ENCODE results near the gene NKAPD1. TPM values are rescaled to one million over a fixed set of nuclear protein-coding genes. Genes with fewer than 3 reads are reported as not detected.

The NKAPD1 gene
- total and polyA plus RNA-seq, 10 of the 15 experiments (the other 5 are each of a cell fraction or from before 2014, with no cell fraction given), result 9.6 to 43.3 (median 19.2) TPM

DNA sequence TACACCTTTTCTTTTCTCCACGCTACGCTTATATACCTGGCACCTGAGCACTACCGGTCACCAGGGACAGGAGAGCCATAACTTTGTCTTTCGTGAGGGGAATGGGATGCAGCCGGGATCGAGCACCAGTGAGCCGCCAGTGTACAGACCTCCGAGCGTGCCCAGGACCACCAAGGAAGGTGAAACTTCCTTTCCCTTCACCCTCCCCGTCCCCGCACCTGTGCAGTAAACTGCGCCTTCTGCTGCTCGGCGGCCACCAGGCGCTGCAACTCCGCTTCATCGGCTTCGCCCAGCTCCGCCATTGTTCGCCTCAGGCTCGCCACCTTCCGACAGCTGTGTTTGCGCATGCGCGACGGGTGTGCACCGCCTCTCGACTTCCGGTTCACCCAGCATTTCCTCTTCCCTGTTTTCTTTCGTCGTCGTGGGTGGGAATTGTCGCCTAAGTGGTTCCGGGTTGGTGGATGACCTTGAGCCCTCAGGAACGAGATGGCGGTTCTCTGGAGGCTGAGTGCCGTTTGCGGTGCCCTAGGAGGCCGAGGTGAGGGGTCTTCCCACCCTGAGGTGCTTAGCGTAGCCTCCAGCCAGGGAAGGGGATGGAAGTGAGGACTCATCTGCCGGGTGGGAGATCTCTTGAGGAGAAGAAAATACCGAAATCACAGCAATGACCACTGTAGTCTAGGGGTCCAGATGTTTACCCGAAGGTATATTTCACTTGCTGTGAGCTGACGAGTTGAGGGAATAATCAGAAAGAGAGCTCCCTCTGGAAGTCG lies 12.5 kb downstream of the NKAPD1 start, which contains the start of the genes SDHD and TIMM8B (continued):
- TF ChIP-seq, protein P1, sequence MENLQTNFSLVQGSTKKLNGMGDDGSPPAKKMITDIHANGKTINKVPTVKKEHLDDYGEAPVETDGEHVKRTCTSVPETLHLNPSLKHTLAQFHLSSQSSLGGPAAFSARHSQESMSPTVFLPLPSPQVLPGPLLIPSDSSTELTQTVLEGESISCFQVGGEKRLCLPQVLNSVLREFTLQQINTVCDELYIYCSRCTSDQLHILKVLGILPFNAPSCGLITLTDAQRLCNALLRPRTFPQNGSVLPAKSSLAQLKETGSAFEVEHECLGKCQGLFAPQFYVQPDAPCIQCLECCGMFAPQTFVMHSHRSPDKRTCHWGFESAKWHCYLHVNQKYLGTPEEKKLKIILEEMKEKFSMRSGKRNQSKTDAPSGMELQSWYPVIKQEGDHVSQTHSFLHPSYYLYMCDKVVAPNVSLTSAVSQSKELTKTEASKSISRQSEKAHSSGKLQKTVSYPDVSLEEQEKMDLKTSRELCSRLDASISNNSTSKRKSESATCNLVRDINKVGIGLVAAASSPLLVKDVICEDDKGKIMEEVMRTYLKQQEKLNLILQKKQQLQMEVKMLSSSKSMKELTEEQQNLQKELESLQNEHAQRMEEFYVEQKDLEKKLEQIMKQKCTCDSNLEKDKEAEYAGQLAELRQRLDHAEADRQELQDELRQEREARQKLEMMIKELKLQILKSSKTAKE (IDR thresholded peaks at IDR 0.05; ENCODE audit: low read depth, poor library complexity, severe bottlenecking), result peak; percentile 26
- TF ChIP-seq NR2C2 (IDR thresholded peaks at IDR 0.05; ENCODE audit: borderline replicate concordance, control insufficient read depth, insufficient read length, low read depth) (peak; percentile 95), MYC (IDR thresholded peaks at IDR 0.05; ENCODE audit: insufficient read depth, insufficient read length, insufficient replicate concordance, low read length, severe bottlenecking) (no peak), ZNF217 (IDR thresholded peaks at IDR 0.05) (no peak), TCF3 (IDR thresholded peaks at IDR 0.05; ENCODE audit: borderline replicate concordance, insufficient read depth, low read depth, low read length) (no peak), EGR1 (IDR thresholded peaks at IDR 0.05; ENCODE audit: borderline replicate concordance in 1 of 2, low read depth in 2 of 2, low read length in 2 of 2) (peak in 1 of 2 experiments; percentile 79; a peak in 2 of 3 replicates), SIN3A (IDR thresholded peaks at IDR 0.05; ENCODE audit: low read depth, low read length) (no peak; the same call in 1 of the 2 replicates), RUNX3 (IDR thresholded peaks at IDR 0.05; ENCODE audit: low read length) (peak; percentile 71), EED (IDR thresholded peaks at IDR 0.05; ENCODE audit: low read depth) (peak; percentile 58), CBX5 (IDR thresholded peaks at IDR 0.05; ENCODE audit: low read depth) (no peak), EP300 (IDR thresholded peaks at IDR 0.05; ENCODE audit: borderline replicate concordance in 1 of 2, control insufficient read depth in 1 of 2, low read depth in 2 of 2, low read length in 2 of 2) (no peak), JUND (IDR thresholded peaks at IDR 0.05; ENCODE audit: low read depth, low read length) (no peak), ATF7 (IDR thresholded peaks at IDR 0.05; ENCODE audit: low read depth) (peak; percentile 45), FOXK2 (IDR thresholded peaks at IDR 0.05) (peak; percentile 91)
- TF ChIP-seq, protein P2, sequence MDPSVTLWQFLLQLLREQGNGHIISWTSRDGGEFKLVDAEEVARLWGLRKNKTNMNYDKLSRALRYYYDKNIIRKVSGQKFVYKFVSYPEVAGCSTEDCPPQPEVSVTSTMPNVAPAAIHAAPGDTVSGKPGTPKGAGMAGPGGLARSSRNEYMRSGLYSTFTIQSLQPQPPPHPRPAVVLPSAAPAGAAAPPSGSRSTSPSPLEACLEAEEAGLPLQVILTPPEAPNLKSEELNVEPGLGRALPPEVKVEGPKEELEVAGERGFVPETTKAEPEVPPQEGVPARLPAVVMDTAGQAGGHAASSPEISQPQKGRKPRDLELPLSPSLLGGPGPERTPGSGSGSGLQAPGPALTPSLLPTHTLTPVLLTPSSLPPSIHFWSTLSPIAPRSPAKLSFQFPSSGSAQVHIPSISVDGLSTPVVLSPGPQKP (IDR thresholded peaks at IDR 0.05; ENCODE audit: low read depth, low read length), result peak; percentile 76
- TF ChIP-seq, protein P3, sequence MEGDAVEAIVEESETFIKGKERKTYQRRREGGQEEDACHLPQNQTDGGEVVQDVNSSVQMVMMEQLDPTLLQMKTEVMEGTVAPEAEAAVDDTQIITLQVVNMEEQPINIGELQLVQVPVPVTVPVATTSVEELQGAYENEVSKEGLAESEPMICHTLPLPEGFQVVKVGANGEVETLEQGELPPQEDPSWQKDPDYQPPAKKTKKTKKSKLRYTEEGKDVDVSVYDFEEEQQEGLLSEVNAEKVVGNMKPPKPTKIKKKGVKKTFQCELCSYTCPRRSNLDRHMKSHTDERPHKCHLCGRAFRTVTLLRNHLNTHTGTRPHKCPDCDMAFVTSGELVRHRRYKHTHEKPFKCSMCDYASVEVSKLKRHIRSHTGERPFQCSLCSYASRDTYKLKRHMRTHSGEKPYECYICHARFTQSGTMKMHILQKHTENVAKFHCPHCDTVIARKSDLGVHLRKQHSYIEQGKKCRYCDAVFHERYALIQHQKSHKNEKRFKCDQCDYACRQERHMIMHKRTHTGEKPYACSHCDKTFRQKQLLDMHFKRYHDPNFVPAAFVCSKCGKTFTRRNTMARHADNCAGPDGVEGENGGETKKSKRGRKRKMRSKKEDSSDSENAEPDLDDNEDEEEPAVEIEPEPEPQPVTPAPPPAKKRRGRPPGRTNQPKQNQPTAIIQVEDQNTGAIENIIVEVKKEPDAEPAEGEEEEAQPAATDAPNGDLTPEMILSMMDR (IDR thresholded peaks at IDR 0.05 in 2 of 3, conservative IDR thresholded peaks at IDR 0.05 in 1 of 3; ENCODE audit: control insufficient read depth in 2 of 3, extremely low read depth in 1 of 3, insufficient read depth in 1 of 3, low read depth in 3 of 3, low read length in 3 of 3), result peak; percentile 29 to 41 (median 36); a peak in 4 of 6 replicates
- TF ChIP-seq, protein P4, sequence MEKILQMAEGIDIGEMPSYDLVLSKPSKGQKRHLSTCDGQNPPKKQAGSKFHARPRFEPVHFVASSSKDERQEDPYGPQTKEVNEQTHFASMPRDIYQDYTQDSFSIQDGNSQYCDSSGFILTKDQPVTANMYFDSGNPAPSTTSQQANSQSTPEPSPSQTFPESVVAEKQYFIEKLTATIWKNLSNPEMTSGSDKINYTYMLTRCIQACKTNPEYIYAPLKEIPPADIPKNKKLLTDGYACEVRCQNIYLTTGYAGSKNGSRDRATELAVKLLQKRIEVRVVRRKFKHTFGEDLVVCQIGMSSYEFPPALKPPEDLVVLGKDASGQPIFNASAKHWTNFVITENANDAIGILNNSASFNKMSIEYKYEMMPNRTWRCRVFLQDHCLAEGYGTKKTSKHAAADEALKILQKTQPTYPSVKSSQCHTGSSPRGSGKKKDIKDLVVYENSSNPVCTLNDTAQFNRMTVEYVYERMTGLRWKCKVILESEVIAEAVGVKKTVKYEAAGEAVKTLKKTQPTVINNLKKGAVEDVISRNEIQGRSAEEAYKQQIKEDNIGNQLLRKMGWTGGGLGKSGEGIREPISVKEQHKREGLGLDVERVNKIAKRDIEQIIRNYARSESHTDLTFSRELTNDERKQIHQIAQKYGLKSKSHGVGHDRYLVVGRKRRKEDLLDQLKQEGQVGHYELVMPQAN (conservative IDR thresholded peaks at IDR 0.05), result peak; percentile 29; the same call in 1 of the 2 replicates
- TF ChIP-seq, protein P5, sequence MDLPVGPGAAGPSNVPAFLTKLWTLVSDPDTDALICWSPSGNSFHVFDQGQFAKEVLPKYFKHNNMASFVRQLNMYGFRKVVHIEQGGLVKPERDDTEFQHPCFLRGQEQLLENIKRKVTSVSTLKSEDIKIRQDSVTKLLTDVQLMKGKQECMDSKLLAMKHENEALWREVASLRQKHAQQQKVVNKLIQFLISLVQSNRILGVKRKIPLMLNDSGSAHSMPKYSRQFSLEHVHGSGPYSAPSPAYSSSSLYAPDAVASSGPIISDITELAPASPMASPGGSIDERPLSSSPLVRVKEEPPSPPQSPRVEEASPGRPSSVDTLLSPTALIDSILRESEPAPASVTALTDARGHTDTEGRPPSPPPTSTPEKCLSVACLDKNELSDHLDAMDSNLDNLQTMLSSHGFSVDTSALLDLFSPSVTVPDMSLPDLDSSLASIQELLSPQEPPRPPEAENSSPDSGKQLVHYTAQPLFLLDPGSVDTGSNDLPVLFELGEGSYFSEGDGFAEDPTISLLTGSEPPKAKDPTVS (IDR thresholded peaks at IDR 0.05; ENCODE audit: low read depth, low read length), result no peak
- TF ChIP-seq, protein P6, sequence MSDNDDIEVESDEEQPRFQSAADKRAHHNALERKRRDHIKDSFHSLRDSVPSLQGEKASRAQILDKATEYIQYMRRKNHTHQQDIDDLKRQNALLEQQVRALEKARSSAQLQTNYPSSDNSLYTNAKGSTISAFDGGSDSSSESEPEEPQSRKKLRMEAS (IDR thresholded peaks at IDR 0.05; ENCODE audit: low read depth, low read length), result no peak; the same call in 1 of the 2 replicates

Measured in GM12878 (cell line).